Fibroblast of skin of right biceps (primary cell): Measurements from ENCODE around the gene VWA8.

ENCODE experiments used
- DNase-seq: peaks from one replicate; pipeline ENCODE4 v3.0.0-alpha.2; 2013

The VWA8 gene

DNA sequence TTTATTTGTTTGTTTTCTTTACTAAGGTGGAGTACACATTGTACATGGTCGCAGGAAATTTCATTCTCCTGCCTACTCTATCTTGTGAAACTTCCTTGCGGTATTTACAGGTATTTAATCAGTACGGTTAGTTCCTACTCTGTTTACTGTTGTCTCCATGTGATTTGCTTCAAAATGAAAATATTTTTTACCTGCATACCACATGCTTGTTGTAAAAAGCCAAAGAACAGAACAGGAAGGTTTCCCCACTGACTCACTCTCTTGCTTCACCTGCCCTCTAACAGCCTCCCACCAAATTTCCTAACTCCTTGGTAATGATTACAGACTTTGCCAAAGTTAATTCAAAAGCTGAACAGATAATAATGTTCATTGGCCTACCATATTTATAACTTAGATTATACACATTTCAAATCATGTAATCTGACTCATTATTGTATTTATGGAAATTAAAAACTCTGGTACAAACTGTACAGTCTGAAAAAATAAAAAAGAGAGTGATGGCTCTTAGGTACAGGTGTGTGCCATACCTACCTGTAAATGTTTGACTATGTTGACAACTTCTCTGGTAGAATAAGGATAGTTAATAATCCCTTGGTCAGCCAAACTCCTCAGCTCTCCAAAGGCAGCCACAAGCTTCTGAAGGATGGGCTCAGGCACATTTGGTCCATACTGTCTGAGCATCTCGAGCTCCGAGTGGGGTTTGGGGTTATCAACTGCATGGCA, 239.9 kb downstream of the VWA8 start:
- no peak for DNase-seq

GRCh38 chr13:41716236-41716635, 244.7 kb downstream of the VWA8 start:
- DNase-seq: no peak

- DNase-seq: no peak
Observed at GRCh38 chr13:41713405-41713804, 247.5 kb downstream of the VWA8 start.

DNA sequence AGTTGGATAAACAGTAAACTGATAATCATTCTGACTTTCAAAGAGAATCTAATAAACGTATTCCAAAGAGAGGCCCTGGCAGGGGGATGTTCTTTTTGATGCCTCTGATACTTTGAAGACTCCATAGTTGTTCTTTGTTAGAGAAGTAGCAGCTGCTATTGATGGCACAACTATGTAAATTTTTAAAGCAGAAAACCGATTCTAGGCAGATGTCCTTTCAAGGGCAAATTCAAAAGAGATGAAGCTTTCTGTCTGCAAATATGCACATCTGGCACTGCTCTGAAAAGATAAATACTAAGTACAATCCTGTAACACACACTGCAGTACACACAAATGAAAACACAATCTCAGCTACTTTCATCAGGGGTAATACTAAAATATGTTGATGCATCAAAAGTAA, 250.1 kb downstream of the VWA8 start:
- DNase-seq: no peak

GRCh38 chr13:41709511-41709910, 251.4 kb downstream of the VWA8 start:
- peak; percentile 50 for DNase-seq

DNA sequence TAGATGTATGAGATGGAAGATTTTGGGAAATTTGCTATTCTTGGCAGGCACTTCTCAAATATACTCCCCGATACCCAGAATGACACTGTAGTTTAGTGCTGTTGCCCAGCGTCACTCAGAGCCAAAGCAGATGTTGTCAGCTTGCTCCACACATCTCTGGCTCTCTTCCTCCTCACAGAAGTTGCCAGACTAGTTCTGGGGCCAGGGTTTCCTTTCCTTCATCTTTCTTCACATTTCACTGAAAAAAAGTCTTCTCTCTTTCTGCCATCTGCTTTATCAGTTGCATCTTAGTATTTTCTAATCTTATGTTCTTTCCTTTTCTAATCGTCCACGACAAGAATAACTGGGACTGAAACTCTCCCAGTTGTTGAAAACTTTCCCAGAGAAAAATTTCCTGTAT, 252.2 kb downstream of the VWA8 start:
- DNase-seq: no peak

- peak; percentile 35 for DNase-seq
Observed at GRCh38 chr13:41707194-41707821, 253.6 kb downstream of the VWA8 start.

DNA sequence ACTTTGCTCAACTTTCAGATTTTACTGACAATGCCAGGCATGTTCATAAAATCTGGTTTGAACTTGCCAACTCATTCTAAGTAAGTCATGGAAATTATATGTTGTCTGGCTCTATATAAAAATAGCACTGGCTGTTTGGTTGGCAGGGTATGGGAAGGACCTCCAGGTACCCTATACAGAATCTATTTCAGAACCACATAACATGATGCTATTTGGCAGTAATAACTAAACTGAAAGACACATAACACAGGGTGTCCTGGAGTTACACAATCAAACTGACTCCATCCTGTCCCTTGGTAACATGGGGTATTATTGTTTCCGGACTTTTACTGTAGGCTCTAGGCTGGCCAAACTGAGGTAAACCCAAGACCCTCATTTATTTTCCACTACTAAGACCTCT, 254.8 kb downstream of the VWA8 start:
- DNase-seq: no peak

DNA sequence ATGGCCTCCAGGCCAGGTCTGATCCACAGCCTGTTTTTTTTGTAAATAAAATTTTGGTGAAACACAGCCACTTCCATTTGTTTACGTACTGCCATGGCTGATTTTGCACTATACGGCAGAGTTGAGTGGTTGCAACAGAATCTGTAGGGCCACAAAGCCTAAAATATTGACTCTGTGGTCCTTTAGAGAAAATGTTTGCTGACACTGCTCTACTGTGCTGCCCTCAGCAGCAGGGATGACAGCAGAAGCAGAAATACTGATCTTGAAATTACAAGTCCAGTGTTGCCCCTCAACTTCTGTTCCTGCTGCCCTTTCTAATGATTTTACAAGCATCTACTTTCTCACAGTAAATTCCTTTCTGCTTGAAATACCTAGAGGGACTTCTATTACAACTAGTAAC, 258.4 kb downstream of the VWA8 start:
- DNase-seq: no peak

- peak; percentile 65 for DNase-seq
Observed at GRCh38 chr13:41701676-41702075, 259.2 kb downstream of the VWA8 start.

DNA sequence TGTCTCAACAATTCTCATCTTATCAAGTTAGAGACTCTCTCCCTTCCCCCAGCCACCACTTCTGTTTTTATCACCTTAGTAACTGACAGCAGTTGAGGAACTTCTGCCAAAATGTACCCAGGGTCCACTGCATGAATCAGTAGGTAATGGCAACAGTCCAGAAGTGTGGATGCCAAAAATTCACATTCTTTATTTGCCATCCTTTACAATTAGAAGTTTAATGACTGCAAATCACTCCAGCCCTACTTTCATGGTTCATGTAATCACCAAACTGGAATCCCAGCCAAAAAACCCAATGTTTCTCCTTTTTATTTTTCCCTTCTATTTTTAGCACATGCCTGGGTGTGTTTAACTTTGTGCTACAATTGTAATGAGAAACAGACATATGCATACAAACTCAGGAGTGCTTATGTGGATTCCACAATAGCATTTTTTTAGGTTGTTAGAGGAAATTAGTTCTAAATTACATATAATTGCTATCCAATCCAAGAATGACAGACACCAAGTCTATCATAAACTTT, 260.1 kb downstream of the VWA8 start:
- peak; percentile 91 for DNase-seq

GRCh38 chr13:41699759-41700158, 261.1 kb downstream of the VWA8 start:
- DNase-seq: peak; percentile 17

DNA sequence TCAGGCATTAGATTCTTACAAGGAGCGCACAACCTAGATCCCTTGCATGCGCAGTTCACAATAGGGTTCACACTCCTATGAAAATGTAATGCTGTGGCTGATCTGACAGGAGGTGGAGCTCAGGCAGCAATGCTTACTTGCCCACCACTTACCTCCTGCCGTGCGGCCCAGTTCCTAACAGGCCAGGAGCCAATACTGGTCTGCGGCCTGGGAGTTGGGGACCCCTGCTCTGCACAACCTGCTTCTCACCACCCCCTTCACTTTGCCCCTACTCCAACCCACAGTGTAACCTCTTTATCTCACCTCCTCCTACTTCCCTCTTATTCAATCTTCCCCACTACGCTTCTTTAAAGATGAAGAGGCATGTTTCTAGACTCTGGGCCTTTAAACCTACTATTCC, 263.3 kb downstream of the VWA8 start:
- no peak for DNase-seq

- DNase-seq: peak; percentile 94
Observed at GRCh38 chr13:41696163-41697003, 264.5 kb downstream of the VWA8 start.

DNA sequence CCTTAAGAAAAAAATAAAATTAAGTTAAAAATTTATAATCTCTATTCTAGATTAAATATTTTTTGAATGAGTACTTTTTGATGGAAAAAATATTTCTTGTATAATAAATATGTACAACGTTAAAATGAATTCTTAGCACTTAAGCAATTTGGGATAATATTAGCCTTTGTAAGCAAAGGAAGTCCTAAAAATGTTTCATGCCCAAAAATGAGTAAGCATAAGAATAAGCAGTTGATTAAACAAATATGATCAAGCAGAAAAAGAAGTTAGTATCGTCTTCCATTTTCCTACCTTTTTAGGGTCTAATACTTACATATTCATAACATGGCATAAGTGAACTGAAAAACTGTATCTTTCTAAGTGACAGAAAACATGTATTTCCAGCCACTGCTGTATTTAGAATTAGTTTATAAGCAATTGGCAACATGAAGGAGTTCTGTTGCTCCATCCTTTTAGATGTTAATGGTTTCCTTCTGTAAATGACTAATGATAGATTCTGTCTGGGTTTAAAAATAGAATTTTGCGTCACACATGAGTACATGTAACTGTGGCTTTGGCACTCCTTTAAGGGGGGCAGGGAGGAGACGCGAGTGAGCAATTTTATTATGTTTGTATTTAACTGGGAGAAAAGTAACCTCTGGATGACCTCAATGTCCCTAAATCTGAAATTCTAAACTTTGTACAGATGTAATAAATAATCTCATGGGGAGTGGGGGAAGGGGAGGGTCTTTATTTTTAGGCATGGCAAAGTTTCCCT, 266.2 kb downstream of the VWA8 start:
- peak; percentile 97 for DNase-seq

GRCh38 chr13:41693434-41693833, 267.5 kb downstream of the VWA8 start:
- DNase-seq: peak; percentile 31

DNA sequence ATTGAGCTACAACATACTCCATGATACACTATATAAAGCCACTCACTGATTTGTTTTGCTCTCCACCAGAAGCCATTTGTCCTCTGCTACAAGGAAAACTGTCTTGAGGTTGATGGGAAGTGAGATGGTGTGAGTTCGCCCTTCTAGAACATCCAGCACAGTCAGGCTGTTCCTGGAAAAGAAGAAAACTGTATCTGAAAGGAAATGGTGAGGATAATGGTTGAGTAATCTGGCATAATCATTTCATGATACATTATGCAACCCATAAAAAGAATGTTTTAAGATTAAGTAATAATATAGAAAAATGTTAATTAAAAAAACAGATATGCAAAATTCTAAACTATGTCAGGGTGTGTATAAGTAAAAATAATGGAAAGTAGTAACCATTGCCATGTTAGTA, 269.6 kb downstream of the VWA8 start:
- peak; percentile 37 for DNase-seq

DNA sequence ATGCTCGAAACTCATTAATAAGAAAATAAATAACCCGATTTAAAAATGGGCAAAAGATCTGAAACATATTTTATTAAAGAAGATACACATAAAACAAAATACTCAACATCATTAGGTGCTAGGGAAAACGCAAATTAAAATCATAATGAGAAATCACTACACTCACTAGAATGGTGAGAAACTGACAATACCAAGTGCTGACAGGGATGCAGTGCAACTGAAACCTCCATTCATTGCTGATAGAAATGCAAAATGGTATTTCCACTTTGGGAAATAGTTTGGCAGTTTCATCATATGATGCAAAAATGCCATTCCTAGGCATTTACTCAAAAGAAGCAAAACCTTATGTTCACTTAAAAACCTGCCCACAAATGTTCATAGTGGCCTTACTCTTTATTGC, 278.1 kb downstream of the VWA8 start:
- DNase-seq: no peak

- no peak for DNase-seq
Observed at GRCh38 chr13:41682001-41682400, 278.9 kb downstream of the VWA8 start.

GRCh38 chr13:41681587-41681986, 279.3 kb downstream of the VWA8 start:
- no peak for DNase-seq

- DNase-seq: no peak
Observed at GRCh38 chr13:41680900-41681299, 280.0 kb downstream of the VWA8 start.

GRCh38 chr13:41678848-41679247, 282.1 kb downstream of the VWA8 start:
- no peak for DNase-seq

GRCh38 chr13:41678249-41678648, 282.7 kb downstream of the VWA8 start:
- peak; percentile 80 for DNase-seq
